Endodermal cell (in vitro differentiated cells): ENCODE measurements around the gene RRN3. TPM values are rescaled to one million over a fixed set of nuclear protein-coding genes. Genes with fewer than 3 reads are reported as not detected.
"Not testable (repeated sequence)": the region's sequence is repeated elsewhere in the genome, so short reads cannot be mapped to it uniquely, and the experiment has no call there.

Source experiments
- DNase-seq: peaks from one replicate; pipeline ENCODE4 v3.0.0-alpha.2; 2017
- H3K27ac ChIP-seq: 2 replicates; pipeline ENCODE4 v1.5.1; 2013; ENCODE audit warnings: mild to moderate bottlenecking, low read depth, low read length, moderate library complexity
- H3K27me3 ChIP-seq: 2 replicates; pipeline ENCODE4 v1.6.1; 2013; ENCODE audit warnings: mild to moderate bottlenecking, low read length, moderate library complexity; ENCODE audit not compliant: insufficient read depth, control insufficient read depth, poor library complexity, severe bottlenecking
- H3K36me3 ChIP-seq: 2 replicates; pipeline ENCODE4 v1.7.0; 2013; ENCODE audit warnings: mild to moderate bottlenecking, low read length, moderate library complexity; ENCODE audit not compliant: control insufficient read depth, insufficient read depth
- H3K4me1 ChIP-seq: one replicate; pipeline ENCODE4 v1.7.0; 2013; ENCODE audit warnings: low read length; ENCODE audit not compliant: control insufficient read depth, insufficient read depth
- H3K4me3 ChIP-seq: 2 replicates; pipeline ENCODE4 v1.5.1; 2013; ENCODE audit warnings: mild to moderate bottlenecking, low read length, moderate library complexity
- H3K9ac ChIP-seq: 2 replicates; pipeline ENCODE4 v1.6.1; 2013; ENCODE audit warnings: mild to moderate bottlenecking, low read length, moderate library complexity; ENCODE audit not compliant: poor library complexity, severe bottlenecking; ENCODE audit errors: extremely low read depth
- H3K9me3 ChIP-seq: 2 replicates; pipeline ENCODE4 v1.6.1; 2013; ENCODE audit warnings: mild to moderate bottlenecking, low read length, moderate library complexity; ENCODE audit not compliant: control insufficient read depth
- H3K27ac Mint-ChIP-seq: 2 replicates; pipeline ENCODE4 v1.8.0; 2020; ENCODE audit warnings: mixed read lengths
- H3K27me3 Mint-ChIP-seq: 2 replicates; pipeline ENCODE4 v1.8.0; 2021; ENCODE audit warnings: mild to moderate bottlenecking, mixed read lengths; ENCODE audit not compliant: insufficient read depth
- H3K36me3 Mint-ChIP-seq: 2 replicates; pipeline ENCODE4 v1.8.0; 2020; ENCODE audit warnings: low read depth, mixed read lengths
- H3K4me1 Mint-ChIP-seq: 2 replicates; pipeline ENCODE4 v1.8.0; 2020; ENCODE audit warnings: mixed read lengths
- H3K4me3 Mint-ChIP-seq: 2 replicates; pipeline ENCODE4 v1.8.0; 2020; ENCODE audit warnings: mild to moderate bottlenecking, moderate library complexity, mixed read lengths
- H3K9me3 Mint-ChIP-seq: 2 replicates; pipeline ENCODE4 v1.8.0; 2020; ENCODE audit warnings: mild to moderate bottlenecking, mixed read lengths
- WGBS, 2 experiments: methylation state at CpG; one replicate each; pipeline versions ENCODE4 v1.1.5 to v1.1.7; 2013; ENCODE audit warnings: missing lambda C conversion rate in 2 of 2, mixed read lengths in 1 of 2; ENCODE audit not compliant: insufficient coverage in 1 of 2, insufficient read length in 1 of 2; 5-methylcytosine and 5-hydroxymethylcytosine counted together
- long read RNA-seq, 4 experiments: library from polyadenylated mRNA in 2 of 4; library from RNA in 1 of 4; library from capped mRNA in 1 of 4; stranded (forward) in 3 of 4; unstranded in 1 of 4; transcript quantifications; one replicate each; pipeline ENCODE4 v2.0.0, GENCODE V29; 2020 to 2021; ENCODE audit warnings: inconsistent platforms in 1 of 4
- polyA plus RNA-seq, 2 experiments: library from polyadenylated mRNA; stranded (reverse); fragments of 50-300 nt; gene quantifications; one replicate each; pipeline ENCODE4 v1.2.3, GENCODE V29; 2013
- total RNA-seq, 2 donors: library from RNA; stranded (reverse); fragmentation: NEBNext Ultra II Directional in 1 of 2; extraction: Animal tissue kit (Norgen Biotek cat#: 25700) in 1 of 2; gene quantifications; 2 replicates in 1 of 2; 3 replicates in 1 of 2; pipeline ENCODE4 v1.2.1, GENCODE V29; 2021

RRN3 gene, protein sequence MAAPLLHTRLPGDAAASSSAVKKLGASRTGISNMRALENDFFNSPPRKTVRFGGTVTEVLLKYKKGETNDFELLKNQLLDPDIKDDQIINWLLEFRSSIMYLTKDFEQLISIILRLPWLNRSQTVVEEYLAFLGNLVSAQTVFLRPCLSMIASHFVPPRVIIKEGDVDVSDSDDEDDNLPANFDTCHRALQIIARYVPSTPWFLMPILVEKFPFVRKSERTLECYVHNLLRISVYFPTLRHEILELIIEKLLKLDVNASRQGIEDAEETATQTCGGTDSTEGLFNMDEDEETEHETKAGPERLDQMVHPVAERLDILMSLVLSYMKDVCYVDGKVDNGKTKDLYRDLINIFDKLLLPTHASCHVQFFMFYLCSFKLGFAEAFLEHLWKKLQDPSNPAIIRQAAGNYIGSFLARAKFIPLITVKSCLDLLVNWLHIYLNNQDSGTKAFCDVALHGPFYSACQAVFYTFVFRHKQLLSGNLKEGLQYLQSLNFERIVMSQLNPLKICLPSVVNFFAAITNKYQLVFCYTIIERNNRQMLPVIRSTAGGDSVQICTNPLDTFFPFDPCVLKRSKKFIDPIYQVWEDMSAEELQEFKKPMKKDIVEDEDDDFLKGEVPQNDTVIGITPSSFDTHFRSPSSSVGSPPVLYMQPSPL
- 10 to 100 TPM; 28.6 to 30.6 TPM for total RNA-seq
- polyA plus RNA-seq (2013, experiment 1 of 2) = 27.4 TPM
- 25.0 TPM for polyA plus RNA-seq (2013, experiment 2 of 2)
- long read RNA-seq, experiment 1, partial matches to known transcripts = 2 of 12 reads
- long read RNA-seq, experiment 1, other reads (novel, unspliced or antisense) = 8 of 12 reads
- long read RNA-seq, experiment 2, transcript RRN3-201 (18 exons, 3,762 nt) = major isoform, 42 of 65 reads
- long read RNA-seq, experiment 2, transcript RRN3-203 (17 exons, 2,198 nt) = minor isoform, 12 of 65 reads
- long read RNA-seq, experiment 2, partial matches to known transcripts = 4 of 65 reads
- long read RNA-seq, experiment 2, other reads (novel, unspliced or antisense) = 7 of 65 reads
- long read RNA-seq, experiment 3, transcript RRN3-201 (18 exons, 3,762 nt) = major isoform, 112 of 177 reads
- long read RNA-seq, experiment 3, transcript RRN3-203 (17 exons, 2,198 nt) = minor isoform, 41 of 177 reads
- long read RNA-seq, experiment 3, partial matches to known transcripts = 8 of 177 reads
- long read RNA-seq, experiment 3, other reads (novel, unspliced or antisense) = 16 of 177 reads
- long read RNA-seq, experiment 4, transcript RRN3-201 (18 exons, 3,762 nt) = major isoform, 6 of 16 reads
- long read RNA-seq, experiment 4, partial matches to known transcripts = 2 of 16 reads
- long read RNA-seq, experiment 4, other reads (novel, unspliced or antisense) = 7 of 16 reads

- H3K27ac ChIP-seq = peak within 1 kb of the TSS; percentile 44
- not testable (repeated sequence) for H3K4me1 Mint-ChIP-seq
These were observed at the start of gene RRN3 for GRCh38 chr16:15093955-15094827. Gene RRN3 (minus strand): TSS chr16:15094272. CDS start chr16:15094233, 39 bp downstream.

GRCh38 chr16:15143601-15144091, 49.6 kb upstream of the RRN3 start:
- not testable (repeated sequence) for H3K9me3 ChIP-seq, H3K9ac ChIP-seq, H3K27ac ChIP-seq, H3K27ac Mint-ChIP-seq, H3K9me3 Mint-ChIP-seq, H3K4me3 ChIP-seq, H3K4me1 Mint-ChIP-seq, H3K27me3 Mint-ChIP-seq, H3K4me1 ChIP-seq, H3K36me3 Mint-ChIP-seq, H3K27me3 ChIP-seq, H3K36me3 ChIP-seq
- H3K4me3 Mint-ChIP-seq = peak overlapping the region; percentile 34
- WGBS, 2 experiments = 71 to 79% methylated on average over 5 to 24 of the region's 26 CpGs
- peak; percentile 80 for DNase-seq

More at GRCh38 chr16:15093955-15094827, at the start of gene RRN3:
- DNase-seq = peak; percentile 97
- H3K9me3 Mint-ChIP-seq, H3K4me1 ChIP-seq, H3K9me3 ChIP-seq, H3K36me3 ChIP-seq, H3K27me3 Mint-ChIP-seq, H3K27me3 ChIP-seq: not testable (repeated sequence)
- H3K4me3 ChIP-seq = peak within 1 kb of the TSS; percentile 81
- peak within 1 kb of the TSS; percentile 68 for H3K9ac ChIP-seq
- H3K4me3 Mint-ChIP-seq = peak within 1 kb of the TSS; percentile 93
- H3K36me3 Mint-ChIP-seq = peaks cover 14% of the 10 kb centered on the region
- WGBS, 2 experiments = 6 to 11% methylated on average over 18 to 55 of the region's 56 CpGs
- peak within 1 kb of the TSS; percentile 100 for H3K27ac Mint-ChIP-seq

DNA sequence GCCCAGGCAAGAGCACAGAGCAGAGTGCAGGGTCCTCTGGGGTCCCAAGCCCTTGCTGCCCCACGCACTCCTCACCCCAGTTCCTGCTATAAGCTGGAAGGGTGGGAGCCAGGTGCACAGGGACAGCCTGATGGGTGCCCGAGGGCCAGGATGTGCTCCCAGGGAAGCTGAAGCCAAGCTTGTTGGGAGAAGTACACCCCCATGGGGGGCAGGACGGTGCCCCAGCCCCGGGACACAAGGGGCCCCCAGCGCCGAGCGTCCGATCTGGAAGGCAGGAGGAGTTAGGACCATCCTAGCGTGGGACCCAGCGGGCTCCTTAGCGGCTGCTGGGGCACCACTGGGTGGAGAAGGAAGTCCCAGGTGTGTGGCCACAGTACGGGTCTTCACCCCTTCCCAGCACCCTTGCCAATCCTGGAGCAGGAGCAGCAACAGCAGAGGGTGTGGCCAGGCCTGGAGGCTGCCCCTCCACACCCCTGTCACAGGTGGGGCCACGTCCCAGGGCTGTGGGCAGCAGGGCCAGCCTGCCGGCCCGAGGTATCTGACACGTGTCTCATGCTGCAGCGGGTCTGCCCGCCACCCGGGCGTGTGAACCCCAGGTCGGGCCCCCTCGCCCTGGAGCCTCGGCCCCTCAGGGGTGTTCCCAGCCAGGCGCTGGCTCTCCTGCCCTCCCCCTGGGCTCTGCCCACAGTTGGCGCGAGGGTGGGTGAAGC, 49.0 kb upstream of the RRN3 start:
- peak; percentile 64 for DNase-seq
- not testable (repeated sequence) for H3K36me3 Mint-ChIP-seq

DNA sequence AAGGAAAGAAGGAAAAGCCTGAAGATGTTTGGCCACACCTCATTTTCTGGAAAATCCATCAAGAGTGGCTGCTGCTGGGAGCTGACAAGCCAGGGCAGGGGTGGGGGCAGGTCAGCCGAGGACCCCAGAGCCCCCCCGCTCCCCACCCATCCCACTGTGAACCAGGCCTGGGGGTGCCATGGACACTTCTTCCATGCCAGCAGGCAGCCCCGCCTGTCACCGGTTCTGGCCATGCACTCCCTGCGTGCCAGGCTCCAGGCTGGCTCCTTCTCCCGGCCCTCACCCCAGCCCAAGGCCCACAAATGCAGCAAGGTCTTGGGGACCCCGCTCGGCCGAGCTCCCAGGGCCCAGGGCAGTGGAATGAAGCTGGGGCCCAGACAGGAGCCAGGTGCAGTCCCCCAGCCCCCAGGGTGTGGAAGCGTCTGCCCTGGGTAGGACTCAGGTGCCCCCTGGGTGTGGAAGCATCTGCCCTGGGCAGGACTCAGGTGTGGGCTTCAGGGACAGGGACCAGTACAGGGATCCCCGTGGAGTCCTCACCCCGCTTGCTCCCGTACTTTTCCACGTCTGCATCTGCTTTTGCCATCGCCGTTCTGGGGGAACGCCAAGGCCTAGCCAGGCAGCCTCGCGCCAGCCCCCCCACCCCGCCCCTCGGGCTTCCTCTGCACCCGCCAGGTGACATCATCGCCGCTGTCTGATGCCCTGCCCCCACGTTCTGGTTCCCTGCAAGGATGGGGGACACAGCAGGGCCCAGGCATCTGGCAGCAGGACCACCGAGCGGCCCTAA, 48.2 kb upstream of the RRN3 start:
- H3K27me3 ChIP-seq, H3K27ac Mint-ChIP-seq, H3K4me1 Mint-ChIP-seq, H3K36me3 Mint-ChIP-seq, H3K9ac ChIP-seq, H3K9me3 Mint-ChIP-seq, H3K4me3 ChIP-seq, H3K36me3 ChIP-seq, H3K4me3 Mint-ChIP-seq, H3K9me3 ChIP-seq, H3K27ac ChIP-seq, DNase-seq, H3K4me1 ChIP-seq, H3K27me3 Mint-ChIP-seq: not testable (repeated sequence)
- 94 to 100% methylated on average over 2 to 15 of the region's 27 CpGs for WGBS, 2 experiments

More for the DNA sequence above, 49.0 kb upstream of the RRN3 start:
- H3K27ac Mint-ChIP-seq, H3K27ac ChIP-seq, H3K4me1 ChIP-seq, H3K9me3 ChIP-seq, H3K9ac ChIP-seq, H3K9me3 Mint-ChIP-seq, H3K36me3 ChIP-seq, H3K27me3 Mint-ChIP-seq, H3K4me3 ChIP-seq, H3K4me1 Mint-ChIP-seq, H3K4me3 Mint-ChIP-seq, H3K27me3 ChIP-seq: not testable (repeated sequence)
- WGBS, 2 experiments = 88 to 100% methylated on average over 1 to 13 of the region's 26 CpGs
